ENCODE results near the gene CCDC148.

Gene CCDC148

DNA sequence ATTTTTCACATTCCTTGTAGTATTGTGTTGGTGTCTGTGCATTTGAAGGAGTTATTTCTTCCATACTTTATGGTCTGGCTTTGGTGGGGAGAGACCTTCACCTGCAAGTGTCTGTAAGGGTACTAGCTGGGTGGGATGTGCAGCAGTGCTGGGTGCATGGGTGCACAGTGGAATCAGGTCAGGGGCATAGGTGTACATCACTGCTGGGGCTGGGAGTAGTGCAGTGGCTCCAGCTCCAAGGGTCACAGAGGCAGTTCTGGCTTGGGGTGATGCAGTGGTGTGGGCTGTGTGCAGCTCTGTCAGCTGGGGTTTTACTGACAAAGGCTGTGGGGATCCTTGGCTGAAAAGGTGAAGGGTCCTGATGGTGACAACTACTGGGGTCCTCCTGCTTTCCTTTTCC lies 44.8 kb downstream of the CCDC148 start:
- no peak overlapping the region for H3K9ac ChIP-seq (ENCODE audit: low read depth, low read length)
- peaks cover 18% of the 10 kb centered on the region for H3K4me1 ChIP-seq (ENCODE audit: insufficient read depth, low read length)
- H3K36me3 ChIP-seq (ENCODE audit: insufficient read depth, low read depth, low read length): no peaks in the 10 kb centered on the region
- peaks cover 31% of the 10 kb centered on the region; the same call in 1 of the 2 replicates for H3K27me3 ChIP-seq (ENCODE audit: insufficient read depth, low read length)
- no peak overlapping the region for H3K4me3 ChIP-seq (ENCODE audit: low read length)
- no peak overlapping the region for H3K27ac ChIP-seq (ENCODE audit: low read length)
- peaks cover 12% of the 10 kb centered on the region; the same call in 1 of the 2 replicates for H3K9me3 ChIP-seq (ENCODE audit: insufficient read depth, low read depth, low read length)

DNA sequence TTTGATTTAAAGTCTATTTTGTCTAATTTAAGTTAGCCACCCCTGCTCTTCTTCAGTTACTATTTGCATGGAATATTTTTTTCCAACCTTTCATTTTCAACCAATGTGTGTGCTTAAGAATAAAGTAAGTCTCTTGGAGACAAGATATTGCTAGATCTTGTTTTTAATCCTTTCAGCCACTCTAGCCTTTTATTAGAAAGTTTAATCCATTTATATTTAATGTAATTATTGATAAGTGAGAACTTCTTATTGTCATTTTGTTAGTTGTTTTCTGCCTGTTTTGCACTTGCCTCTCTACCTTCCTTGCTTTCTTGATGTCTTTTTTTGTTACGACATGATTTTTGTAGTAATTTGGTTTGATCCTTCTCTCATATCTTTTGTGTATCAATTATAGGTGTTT lies 46.4 kb downstream of the CCDC148 start:
- Histone ChIP-seq H3K4me1 (ENCODE audit: insufficient read depth, low read length) (peaks cover 18% of the 10 kb centered on the region), H3K36me3 (ENCODE audit: insufficient read depth, low read depth, low read length) (no peaks in the 10 kb centered on the region), H3K9me3 (ENCODE audit: insufficient read depth, low read depth, low read length) (peaks cover 12% of the 10 kb centered on the region; the same call in 1 of the 2 replicates), H3K27me3 (ENCODE audit: insufficient read depth, low read length) (peaks cover 31% of the 10 kb centered on the region; the same call in 1 of the 2 replicates), H3K4me3 (ENCODE audit: low read length) (no peak overlapping the region), H3K27ac (ENCODE audit: low read length) (no peak overlapping the region), H3K9ac (ENCODE audit: low read depth, low read length) (no peak overlapping the region)

DNA sequence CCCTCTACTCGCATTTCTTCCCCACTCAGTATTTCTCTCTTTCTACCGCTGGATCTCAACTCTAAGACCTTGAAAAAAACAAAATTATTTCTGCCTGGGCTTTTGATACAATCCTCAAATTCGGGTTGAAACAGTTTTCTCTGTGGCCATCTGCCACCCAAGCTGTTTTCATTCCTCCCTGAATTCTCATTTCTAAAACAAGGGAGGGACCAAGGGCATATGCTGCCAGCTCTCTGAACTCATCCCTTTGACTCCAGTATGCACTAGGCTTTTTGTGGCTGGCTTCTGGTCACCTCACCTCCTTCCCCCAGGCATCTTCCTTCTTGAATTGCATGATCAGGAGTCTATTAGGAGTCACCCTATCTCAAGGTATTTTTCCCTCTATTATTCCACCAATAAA lies 49.5 kb downstream of the CCDC148 start:
- Histone ChIP-seq H3K4me3 (ENCODE audit: low read length) (no peak overlapping the region), H3K36me3 (ENCODE audit: insufficient read depth, low read depth, low read length) (no peaks in the 10 kb centered on the region), H3K4me1 (ENCODE audit: insufficient read depth, low read length) (peaks cover 13% of the 10 kb centered on the region)

DNA sequence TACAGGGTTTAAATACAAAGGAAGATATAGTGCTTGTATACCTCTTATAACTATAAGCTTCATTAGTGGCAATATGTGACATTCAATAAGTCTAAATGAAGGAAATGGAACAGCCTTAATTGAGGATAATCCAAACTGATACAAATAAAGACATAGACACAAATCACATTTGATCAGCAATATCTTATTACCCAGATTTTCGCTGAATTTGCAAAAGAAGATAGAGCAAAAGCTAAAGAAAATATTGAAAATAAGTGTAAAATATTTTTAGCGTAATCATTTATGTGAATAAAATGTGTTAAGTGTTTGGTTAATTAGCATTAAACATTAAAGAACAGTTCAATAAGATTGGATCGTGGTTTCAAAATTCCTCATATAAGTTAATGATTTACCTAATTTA lies 51.2 kb downstream of the CCDC148 start:
- H3K4me1 ChIP-seq (ENCODE audit: insufficient read depth, low read length): peaks cover 6% of the 10 kb centered on the region; the same call in 1 of the 2 replicates
- no peaks in the 10 kb centered on the region for H3K36me3 ChIP-seq (ENCODE audit: insufficient read depth, low read depth, low read length)
- no peak overlapping the region for H3K4me3 ChIP-seq (ENCODE audit: low read length)
- no peak overlapping the region for H3K27ac ChIP-seq (ENCODE audit: low read length)
- peaks cover 7% of the 10 kb centered on the region; the same call in 1 of the 2 replicates for H3K9me3 ChIP-seq (ENCODE audit: insufficient read depth, low read depth, low read length)
- no peaks in the 10 kb centered on the region for H3K27me3 ChIP-seq (ENCODE audit: insufficient read depth, low read length)
- no peak overlapping the region for H3K9ac ChIP-seq (ENCODE audit: low read depth, low read length)

More for the DNA sequence above, 49.5 kb downstream of the CCDC148 start:
- Histone ChIP-seq H3K27ac (ENCODE audit: low read length) (no peak overlapping the region), H3K9ac (ENCODE audit: low read depth, low read length) (no peak overlapping the region), H3K27me3 (ENCODE audit: insufficient read depth, low read length) (peaks cover 5% of the 10 kb centered on the region; the same call in 1 of the 2 replicates), H3K9me3 (ENCODE audit: insufficient read depth, low read depth, low read length) (peaks cover 12% of the 10 kb centered on the region; the same call in 1 of the 2 replicates)

DNA sequence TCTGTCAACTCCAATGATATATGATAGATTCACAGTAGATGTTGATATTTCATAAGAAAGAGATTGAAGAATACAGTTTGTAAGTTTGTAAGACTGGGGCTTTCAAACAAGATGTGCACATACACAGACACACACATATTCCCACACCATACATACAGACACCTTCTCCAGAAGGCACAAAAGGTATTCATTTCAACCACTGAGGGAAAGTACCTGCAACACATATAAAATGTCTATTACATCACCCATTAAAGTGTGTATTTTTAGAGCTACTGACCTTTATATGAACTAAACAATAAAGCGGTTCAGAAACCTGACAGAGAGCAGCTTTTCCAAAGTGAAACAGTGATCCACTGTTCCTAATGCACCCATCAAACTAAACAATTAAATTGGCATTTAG lies 53.3 kb downstream of the CCDC148 start:
- H3K9me3 ChIP-seq (ENCODE audit: insufficient read depth, low read depth, low read length): no peaks in the 10 kb centered on the region
- H3K9ac ChIP-seq (ENCODE audit: low read depth, low read length): no peak overlapping the region
- no peaks in the 10 kb centered on the region for H3K36me3 ChIP-seq (ENCODE audit: insufficient read depth, low read depth, low read length)
- no peaks in the 10 kb centered on the region for H3K27me3 ChIP-seq (ENCODE audit: insufficient read depth, low read length)
- H3K27ac ChIP-seq (ENCODE audit: low read length): no peak overlapping the region
- H3K4me1 ChIP-seq (ENCODE audit: insufficient read depth, low read length): peaks cover 6% of the 10 kb centered on the region; the same call in 1 of the 2 replicates
- H3K4me3 ChIP-seq (ENCODE audit: low read length): no peak overlapping the region

DNA sequence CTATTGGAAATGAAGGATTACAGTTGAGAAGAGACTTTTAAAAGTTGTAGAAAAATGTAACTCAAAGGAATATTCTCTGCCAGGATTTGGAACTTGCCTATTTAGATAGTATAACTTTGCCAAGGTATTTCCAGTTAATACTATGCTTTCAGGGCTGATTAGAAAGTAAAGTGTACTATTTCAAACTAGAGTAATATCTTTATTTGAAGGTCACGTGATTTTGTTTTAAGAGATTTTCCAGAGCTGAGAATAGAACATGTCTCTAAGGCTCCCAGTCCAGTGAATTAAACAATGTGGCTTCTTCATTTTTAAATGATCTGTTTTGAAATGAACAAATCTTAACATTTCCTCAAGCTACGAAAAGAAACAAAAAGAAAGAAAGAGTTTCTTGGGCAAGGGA lies 53.9 kb downstream of the CCDC148 start:
- no peaks in the 10 kb centered on the region for H3K9me3 ChIP-seq (ENCODE audit: insufficient read depth, low read depth, low read length)
- H3K27ac ChIP-seq (ENCODE audit: low read length): no peak overlapping the region

DNA sequence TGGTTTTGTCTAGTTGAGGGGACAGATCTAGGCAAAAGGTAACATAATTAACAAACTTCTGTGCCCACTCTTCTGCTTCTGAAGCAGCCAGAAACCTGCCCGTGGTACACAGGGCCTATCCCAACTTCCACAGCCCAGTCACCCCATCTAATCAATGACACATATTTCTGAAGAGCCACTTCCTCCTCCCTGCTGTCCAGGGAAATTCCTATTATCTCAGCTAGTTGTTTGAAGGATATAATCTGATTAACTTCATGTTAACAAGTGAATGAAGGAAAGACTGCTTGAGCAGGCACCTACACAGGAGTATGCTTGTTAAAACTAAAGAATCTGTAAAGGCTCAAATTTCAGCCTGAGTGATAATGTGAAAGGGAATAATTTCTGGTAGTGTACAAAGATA lies 61.4 kb downstream of the CCDC148 start:
- Histone ChIP-seq H3K36me3 (ENCODE audit: insufficient read depth, low read depth, low read length) (no peaks in the 10 kb centered on the region), H3K4me3 (ENCODE audit: low read length) (no peak overlapping the region), H3K27me3 (ENCODE audit: insufficient read depth, low read length) (no peaks in the 10 kb centered on the region), H3K9me3 (ENCODE audit: insufficient read depth, low read depth, low read length) (no peaks in the 10 kb centered on the region), H3K27ac (ENCODE audit: low read length) (no peak overlapping the region), H3K4me1 (ENCODE audit: insufficient read depth, low read length) (peaks cover 3% of the 10 kb centered on the region; the same call in 1 of the 2 replicates), H3K9ac (ENCODE audit: low read depth, low read length) (no peak overlapping the region)

More for the DNA sequence above, 53.9 kb downstream of the CCDC148 start:
- Histone ChIP-seq H3K27me3 (ENCODE audit: insufficient read depth, low read length) (no peaks in the 10 kb centered on the region), H3K36me3 (ENCODE audit: insufficient read depth, low read depth, low read length) (no peaks in the 10 kb centered on the region), H3K9ac (ENCODE audit: low read depth, low read length) (no peak overlapping the region), H3K4me3 (ENCODE audit: low read length) (no peak overlapping the region), H3K4me1 (ENCODE audit: insufficient read depth, low read length) (peaks cover 6% of the 10 kb centered on the region; the same call in 1 of the 2 replicates)

DNA sequence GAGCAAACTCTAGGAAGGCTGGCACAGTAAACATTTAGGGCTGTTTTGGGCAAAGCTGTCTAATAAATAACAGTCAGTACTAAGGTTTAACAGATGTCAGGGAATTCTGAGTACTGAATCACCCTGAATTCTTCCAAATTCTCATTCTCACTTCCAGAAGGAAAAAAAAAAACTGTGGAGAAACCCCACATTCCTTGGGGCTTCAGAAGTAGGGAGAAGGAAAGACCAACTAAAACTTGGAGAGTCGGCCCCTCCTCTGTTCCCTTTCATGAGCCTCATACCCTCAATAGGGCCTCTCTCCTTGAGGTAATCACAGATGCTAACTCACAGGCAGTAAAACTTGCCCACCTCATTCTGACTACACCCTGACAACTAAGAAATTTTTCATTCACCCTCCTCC lies 62.1 kb downstream of the CCDC148 start:
- Histone ChIP-seq H3K36me3 (ENCODE audit: insufficient read depth, low read depth, low read length) (no peaks in the 10 kb centered on the region), H3K4me3 (ENCODE audit: low read length) (no peak overlapping the region), H3K27me3 (ENCODE audit: insufficient read depth, low read length) (no peaks in the 10 kb centered on the region), H3K9ac (ENCODE audit: low read depth, low read length) (no peak overlapping the region), H3K9me3 (ENCODE audit: insufficient read depth, low read depth, low read length) (no peaks in the 10 kb centered on the region), H3K27ac (ENCODE audit: low read length) (no peak overlapping the region), H3K4me1 (ENCODE audit: insufficient read depth, low read length) (peaks cover 3% of the 10 kb centered on the region; the same call in 1 of the 2 replicates)

DNA sequence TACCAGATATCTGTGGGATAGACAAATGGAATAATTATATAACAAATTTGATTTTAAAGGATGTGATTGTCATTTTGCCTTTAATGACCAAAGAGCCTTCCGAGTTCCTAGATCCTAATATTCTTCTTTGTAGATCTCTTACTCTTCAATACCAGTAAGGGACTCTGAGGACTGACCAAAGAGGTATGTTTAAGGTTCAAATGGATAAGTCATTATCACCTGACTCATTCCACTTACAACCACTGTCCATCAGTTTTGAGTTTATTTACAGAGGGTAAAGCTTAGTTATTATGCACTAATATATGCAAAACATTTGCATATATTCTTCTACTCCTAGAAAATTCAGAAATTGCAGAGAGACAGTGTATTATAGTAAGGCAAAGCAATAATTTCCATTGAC lies 62.7 kb downstream of the CCDC148 start:
- peaks cover 3% of the 10 kb centered on the region; the same call in 1 of the 2 replicates for H3K4me1 ChIP-seq (ENCODE audit: insufficient read depth, low read length)
- no peaks in the 10 kb centered on the region for H3K27me3 ChIP-seq (ENCODE audit: insufficient read depth, low read length)
- no peaks in the 10 kb centered on the region for H3K9me3 ChIP-seq (ENCODE audit: insufficient read depth, low read depth, low read length)
- H3K9ac ChIP-seq (ENCODE audit: low read depth, low read length): no peak overlapping the region
- no peak overlapping the region for H3K4me3 ChIP-seq (ENCODE audit: low read length)
- no peak overlapping the region for H3K27ac ChIP-seq (ENCODE audit: low read length)
- no peaks in the 10 kb centered on the region for H3K36me3 ChIP-seq (ENCODE audit: insufficient read depth, low read depth, low read length)

DNA sequence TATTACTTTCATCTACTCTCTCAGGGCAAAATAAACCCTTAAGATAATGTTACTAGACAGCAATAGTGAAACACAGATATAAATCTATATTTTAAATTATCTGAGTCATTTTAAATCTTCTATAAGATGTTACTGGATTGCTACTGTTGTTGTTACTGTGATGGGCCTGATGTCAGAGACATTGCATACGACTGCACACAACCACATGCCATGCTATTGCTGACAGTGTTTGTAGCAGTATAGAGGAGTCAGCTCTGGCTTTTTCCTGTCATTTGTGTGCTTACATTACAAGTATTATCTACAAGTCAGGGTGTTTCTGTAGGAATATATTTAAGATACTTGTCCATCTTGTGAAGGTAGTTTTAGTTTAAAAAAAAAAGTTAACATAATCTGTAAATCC lies 63.9 kb downstream of the CCDC148 start:
- Histone ChIP-seq H3K4me3 (ENCODE audit: low read length) (no peak overlapping the region), H3K9ac (ENCODE audit: low read depth, low read length) (no peak overlapping the region), H3K27ac (ENCODE audit: low read length) (no peak overlapping the region), H3K4me1 (ENCODE audit: insufficient read depth, low read length) (peaks cover 3% of the 10 kb centered on the region; the same call in 1 of the 2 replicates), H3K27me3 (ENCODE audit: insufficient read depth, low read length) (no peaks in the 10 kb centered on the region), H3K36me3 (ENCODE audit: insufficient read depth, low read depth, low read length) (no peaks in the 10 kb centered on the region), H3K9me3 (ENCODE audit: insufficient read depth, low read depth, low read length) (no peaks in the 10 kb centered on the region)

DNA sequence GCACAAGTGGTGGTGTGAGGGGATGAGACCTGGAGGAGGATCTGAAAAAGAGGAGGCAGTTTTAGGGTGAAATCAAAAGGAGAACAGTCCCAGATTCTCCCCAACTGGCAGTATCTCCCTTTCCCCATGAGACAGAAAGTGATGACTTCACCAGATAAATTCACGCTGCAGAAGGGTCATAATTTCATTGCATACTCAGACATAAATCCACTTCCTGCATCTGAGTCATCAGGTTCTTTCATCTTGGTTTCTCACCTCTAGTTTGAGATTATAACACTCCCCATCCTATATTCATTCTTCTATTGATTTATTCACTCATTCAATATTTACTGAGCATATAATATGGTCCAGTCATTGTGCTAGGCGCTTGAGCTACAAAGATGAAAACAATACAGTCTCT lies 64.7 kb downstream of the CCDC148 start:
- no peak overlapping the region for H3K4me3 ChIP-seq (ENCODE audit: low read length)
- no peaks in the 10 kb centered on the region for H3K9me3 ChIP-seq (ENCODE audit: insufficient read depth, low read depth, low read length)
- H3K9ac ChIP-seq (ENCODE audit: low read depth, low read length): no peak overlapping the region
- peaks cover 3% of the 10 kb centered on the region; the same call in 1 of the 2 replicates for H3K4me1 ChIP-seq (ENCODE audit: insufficient read depth, low read length)
- no peaks in the 10 kb centered on the region for H3K36me3 ChIP-seq (ENCODE audit: insufficient read depth, low read depth, low read length)
- H3K27me3 ChIP-seq (ENCODE audit: insufficient read depth, low read length): no peaks in the 10 kb centered on the region
- H3K27ac ChIP-seq (ENCODE audit: low read length): no peak overlapping the region

DNA sequence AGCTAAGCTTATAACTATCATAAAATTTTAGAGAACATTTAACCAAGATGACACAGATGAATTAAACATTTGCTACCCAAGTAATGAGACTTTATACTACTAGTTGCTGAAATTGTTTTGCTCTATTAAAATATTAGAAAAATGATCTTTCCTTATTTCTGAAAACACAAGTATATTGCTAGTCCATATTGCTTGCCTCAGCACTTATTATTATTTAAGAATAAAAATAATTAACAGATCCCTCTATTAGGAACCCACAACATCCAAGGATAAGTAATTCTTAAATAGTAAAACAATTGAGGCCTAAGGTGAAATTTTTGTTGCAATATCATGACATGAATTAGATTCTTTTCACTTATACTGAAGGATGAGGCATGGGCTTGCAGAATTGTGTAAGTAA lies 65.2 kb downstream of the CCDC148 start:
- Histone ChIP-seq H3K4me3 (ENCODE audit: low read length) (no peak overlapping the region), H3K27ac (ENCODE audit: low read length) (no peak overlapping the region), H3K27me3 (ENCODE audit: insufficient read depth, low read length) (no peaks in the 10 kb centered on the region), H3K9me3 (ENCODE audit: insufficient read depth, low read depth, low read length) (no peaks in the 10 kb centered on the region), H3K36me3 (ENCODE audit: insufficient read depth, low read depth, low read length) (no peaks in the 10 kb centered on the region), H3K9ac (ENCODE audit: low read depth, low read length) (no peak overlapping the region), H3K4me1 (ENCODE audit: insufficient read depth, low read length) (peaks cover 3% of the 10 kb centered on the region; the same call in 1 of the 2 replicates)

Data from iPS-20b (cell line).